ENCODE results near the gene ZBTB40.

ZBTB40 gene

DNA sequence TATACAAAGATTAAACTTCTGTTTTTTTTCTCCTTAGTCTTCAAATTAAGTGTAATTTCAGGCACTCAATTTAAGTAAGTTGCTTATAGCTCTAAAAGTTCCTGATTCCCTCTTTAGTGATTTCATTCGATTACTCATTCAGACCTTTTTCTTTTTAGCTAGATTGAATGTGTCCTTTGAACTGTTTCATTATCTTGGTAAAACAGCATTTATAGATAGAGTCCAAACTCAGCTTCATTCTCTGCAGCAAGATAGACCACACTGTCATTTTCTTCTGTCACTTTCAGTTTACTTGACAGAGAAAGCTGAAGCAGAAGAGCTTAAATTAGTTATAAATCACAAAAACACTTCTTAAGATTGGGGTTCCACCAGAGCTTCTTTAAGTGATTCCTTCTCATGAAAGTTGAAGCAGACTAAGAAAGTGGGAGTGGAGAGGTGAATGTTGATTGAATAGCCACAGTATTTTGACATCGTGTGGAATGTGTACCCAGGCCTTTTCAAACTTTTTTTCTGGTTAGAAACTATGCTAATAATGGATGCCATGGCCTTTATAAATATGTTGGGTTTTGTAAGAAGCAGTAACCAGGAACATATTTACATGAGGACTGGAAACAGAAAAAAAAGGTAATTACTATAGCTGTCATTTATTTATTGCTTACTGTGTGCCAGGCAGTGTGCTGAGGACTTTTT lies 52.2 kb downstream of the ZBTB40 start:
- peak; percentile 51 for DNase-seq (ENCODE audit: low spot score)

DNA sequence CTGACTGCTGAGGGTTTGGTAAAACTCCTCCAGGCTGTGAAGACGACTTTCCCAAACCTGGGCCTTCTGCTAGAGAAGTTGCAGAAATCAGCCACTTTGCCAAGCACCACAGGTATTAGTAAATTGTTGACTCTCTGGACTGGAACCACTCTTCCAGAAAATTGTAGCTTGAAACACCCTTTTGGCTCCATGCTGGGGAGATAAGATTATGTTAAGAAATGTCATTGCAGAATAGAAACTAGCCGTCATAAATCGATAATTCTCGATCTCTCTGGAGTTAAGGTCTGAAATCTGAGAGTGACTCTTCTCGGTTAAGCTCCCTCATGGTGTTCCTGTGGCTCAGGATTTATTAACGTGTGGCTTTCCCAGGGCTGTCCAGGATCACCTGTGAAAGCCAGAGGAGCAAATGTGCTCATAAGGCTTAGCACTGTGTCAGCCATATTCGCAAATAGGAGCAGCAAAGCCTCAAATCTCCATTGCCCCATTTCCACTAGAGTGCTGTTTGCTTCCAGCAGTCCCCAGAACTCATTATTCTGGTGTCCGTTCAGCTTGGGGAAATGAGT lies 54.6 kb downstream of the ZBTB40 start:
- DNase-seq (ENCODE audit: low spot score), result no peak

DNA sequence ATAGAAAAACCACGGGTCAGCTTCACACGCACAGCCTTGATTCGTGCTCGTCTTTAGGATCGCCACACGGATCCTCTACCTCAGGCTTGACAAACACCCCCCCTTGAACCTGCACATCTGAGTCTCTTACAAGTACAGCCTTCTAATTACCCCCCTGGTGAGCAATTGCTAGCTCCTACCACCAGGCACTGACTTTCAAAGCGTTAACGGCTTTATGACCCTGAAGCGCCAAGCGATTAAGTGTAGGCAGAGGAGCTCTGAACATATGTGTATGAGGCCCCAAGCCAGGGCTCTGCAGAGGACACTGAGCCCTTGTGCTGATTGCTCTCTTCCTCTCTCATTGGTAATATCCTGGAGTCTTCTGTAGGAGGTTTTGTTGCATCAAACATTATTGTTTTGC lies 55.9 kb downstream of the ZBTB40 start:
- DNase-seq (ENCODE audit: low spot score), result no peak

DNA sequence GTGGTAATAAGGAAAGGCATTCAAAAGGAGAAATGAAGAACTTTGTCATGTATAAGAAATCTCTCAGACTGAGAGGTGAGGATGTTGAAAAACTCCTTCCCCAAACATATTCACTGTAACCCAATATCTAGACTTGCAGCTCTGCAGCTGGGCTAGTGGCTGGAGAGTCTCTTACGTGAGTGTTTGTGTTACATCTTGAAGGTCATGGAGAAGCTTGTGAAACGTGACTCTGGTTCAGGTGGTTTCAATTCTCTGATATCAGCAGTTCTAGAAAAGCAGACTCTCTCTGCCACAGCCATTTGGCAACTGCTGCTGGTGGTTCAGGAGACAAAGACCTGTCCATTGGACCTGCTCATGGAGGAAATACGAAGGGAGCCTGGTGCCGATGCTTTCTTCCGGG lies 56.7 kb downstream of the ZBTB40 start:
- DNase-seq (ENCODE audit: low spot score), result no peak

DNA sequence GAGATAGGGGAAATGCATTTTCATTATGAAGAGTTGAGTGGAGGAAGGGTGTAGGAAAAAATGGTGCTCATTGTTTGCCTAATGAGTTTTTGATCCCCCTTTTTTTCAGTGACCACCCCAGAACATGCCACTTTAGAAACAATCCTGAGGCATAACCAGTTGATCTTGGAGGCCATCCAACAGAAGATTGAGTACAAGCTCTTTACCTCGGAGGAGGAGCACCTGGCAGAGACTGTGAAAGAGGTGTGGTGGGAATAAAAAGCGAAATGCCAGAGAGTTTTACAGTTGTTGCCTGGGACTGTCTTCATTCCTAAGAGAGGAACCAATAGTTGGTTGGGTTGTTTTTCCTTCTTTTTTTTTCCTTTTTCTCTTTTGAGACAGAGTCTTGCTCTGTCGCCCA lies 57.3 kb downstream of the ZBTB40 start:
- DNase-seq (ENCODE audit: low spot score), result no peak

DNA sequence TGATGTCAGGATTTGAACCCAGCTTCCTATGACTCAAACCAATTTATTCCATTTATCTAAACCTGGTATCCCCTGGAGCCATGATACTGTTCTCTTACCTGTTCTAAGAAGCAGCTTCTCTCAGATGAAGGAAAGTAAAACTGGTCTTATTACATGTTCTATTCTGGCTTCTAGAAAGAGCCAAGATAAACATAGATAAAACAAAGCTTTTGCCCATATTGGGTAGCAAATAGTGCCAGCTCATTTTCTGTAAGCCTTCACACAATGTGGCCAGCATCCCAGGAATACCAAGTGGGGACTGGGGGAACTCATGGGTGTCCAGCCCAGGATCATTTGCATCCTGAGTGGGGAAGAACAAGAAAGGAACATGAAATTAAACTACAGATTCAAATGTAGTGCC lies 58.2 kb downstream of the ZBTB40 start:
- DNase-seq (ENCODE audit: low spot score), result no peak

DNA sequence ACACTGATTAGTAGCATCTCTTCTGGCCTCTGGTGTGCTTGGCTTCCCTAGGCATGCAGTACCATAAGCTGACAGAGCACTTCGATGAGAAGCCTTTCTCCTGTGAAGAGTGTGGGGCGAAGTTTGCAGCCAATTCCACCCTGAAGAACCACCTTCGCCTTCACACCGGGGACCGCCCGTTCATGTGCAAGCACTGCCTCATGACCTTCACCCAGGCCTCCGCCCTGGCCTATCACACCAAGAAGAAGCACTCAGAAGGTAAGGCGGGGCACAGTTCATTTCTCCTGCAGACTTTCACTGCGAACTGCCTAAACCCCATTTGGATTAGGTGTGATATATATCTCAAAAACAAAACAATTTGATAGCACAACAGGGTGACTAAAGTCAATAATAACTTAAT lies 61.2 kb downstream of the ZBTB40 start:
- no peak for DNase-seq (ENCODE audit: low spot score)

DNA sequence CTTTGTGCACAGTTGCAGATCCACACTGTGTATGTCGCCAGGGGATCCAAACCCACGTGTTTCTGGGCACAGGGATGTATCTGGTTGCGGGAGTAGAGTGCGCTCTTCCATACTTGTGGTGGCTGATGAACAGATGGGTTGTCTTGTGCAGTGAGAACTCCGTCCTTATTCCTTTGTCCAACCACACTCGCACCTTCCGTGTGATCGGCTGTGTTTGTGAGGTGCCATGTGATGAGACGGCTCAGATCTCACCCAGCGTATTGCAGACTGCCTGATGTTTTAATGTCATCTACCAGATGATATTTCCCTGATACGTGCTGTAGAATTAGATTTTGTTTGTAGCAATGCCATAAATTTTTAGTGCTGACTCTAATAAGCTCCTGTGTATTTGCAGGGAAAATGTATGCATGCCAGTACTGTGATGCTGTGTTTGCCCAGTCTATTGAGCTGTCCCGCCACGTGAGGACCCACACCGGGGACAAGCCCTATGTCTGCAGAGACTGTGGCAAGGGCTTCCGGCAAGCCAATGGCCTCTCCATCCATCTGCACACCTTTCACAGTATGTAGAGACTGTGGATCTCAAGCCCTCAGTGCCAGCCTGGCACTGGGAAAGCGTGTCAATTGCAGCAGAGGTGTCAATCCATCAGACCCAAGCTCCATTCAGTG lies 65.4 kb downstream of the ZBTB40 start:
- DNase-seq (ENCODE audit: low spot score), result no peak

DNA sequence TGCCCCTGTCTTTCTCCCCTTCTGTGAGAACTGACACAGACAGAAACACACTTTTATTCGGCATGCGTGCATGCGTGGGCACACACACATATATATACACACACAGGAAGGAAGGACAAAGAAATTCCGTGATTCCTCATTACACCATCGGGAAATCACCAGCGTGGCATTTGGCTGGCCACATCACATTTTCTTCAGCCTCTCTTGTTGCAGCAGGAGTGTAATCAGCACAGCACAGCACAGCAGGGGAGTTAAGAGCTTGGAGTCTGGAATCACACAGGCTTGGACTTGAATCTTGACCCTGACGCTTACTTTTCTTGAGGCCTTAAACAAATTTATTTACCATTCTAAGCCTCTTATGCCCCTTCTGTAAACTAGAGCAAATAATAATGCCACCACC lies 66.3 kb downstream of the ZBTB40 start:
- DNase-seq (ENCODE audit: low spot score), result no peak

DNA sequence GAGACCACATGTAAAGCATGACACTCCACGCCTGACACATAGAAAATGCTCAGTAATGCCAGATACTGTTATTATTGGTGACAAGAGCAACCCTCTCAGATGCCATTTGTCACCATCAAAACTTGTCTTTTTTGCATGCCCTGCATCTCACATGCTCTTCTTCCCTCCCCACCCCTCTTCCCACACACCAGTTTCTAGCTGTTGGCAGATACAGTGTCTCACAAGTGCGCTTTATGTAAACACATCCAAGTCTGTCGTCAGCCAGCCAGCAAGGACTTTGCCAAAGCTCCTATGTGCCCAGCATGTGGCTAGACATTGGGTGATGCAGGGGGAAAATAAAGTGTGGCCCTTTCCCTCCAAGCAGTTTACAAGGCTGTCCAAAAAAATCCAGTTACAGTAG lies 66.7 kb downstream of the ZBTB40 start:
- DNase-seq (ENCODE audit: low spot score), result no peak

DNA sequence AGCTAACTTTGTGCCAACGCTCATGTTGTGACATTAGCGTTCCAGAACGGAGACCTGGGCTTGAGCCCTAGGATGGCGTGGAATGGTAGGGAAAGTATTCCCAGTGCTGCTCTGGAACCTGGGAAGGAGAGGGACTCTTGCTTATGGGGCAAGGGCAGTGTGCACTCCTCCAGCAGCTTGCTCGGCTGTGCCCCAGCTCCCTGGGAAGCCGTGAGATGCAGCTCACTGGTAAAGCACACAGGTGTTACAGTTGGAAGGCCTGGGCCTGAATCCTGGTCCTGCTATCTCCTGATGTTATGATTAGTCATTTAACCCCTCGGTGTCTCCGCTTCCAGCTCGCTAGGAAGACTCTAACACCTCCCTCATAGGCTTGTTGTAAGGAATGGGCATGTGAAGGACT lies 69.2 kb downstream of the ZBTB40 start:
- no peak for DNase-seq (ENCODE audit: low spot score)

DNA sequence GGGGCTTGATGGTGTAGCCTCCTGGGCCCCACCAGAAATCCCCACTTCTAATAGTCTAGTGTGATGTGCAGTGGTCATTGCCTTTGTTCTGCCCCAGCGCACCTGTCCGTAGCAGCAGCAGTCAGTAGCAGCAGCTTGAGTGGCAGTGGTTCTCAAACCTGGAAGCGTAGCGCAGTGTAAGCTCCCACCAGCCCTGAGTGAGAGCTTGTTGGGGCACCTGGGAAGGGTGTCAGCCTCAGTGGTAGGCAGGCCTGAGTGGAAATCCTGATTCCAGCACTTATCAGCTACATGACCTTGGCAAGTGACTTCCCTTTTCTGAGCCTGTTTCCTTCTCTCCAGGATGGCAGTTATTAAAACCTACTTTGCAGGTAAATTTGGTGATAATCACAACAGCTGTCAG lies 70.0 kb downstream of the ZBTB40 start:
- DNase-seq (ENCODE audit: low spot score), result no peak

DNA sequence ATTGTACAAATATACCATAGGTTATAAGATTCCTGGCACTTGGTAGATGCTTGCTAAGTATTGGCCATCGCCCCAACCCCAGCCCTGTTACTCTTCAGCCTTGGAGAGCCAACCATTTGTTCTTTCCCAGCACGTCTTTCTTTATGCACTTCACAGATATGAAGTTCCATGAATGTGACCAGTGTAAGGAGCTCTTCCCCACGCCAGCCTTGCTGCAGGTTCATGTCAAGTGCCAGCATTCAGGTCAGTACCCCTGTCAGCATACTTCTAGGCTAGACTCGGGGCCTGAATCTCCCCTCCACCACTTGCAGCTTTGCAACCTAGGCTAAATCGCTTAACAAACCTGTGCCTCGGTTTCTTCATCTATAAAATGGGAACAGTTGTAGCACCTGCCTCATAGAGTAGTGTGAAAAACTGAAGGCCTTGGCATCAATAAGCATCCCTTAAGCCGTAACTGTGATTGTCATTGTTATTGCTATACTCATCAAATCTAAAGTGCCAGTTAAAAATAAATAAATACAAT lies 70.6 kb downstream of the ZBTB40 start:
- DNase-seq (ENCODE audit: low spot score), result no peak

DNA sequence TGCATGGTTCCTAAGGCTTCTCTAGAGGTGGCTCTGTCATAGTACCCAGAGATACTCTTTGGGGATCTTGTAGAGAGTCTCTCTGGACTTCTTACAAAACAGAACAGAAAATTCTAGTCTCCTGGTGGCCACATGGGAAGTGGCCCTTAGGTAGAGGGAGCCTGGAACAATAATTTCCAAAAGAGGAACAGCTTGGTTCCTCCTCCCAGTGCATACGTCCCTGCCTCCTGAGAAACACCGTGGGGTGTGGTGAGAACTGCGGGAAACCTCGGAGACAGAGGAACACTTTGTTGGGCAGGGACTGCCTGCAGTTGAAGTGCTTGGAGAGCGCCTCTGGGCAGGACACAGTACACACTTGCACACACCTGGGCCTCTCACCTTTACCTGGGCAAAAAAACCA lies 72.8 kb downstream of the ZBTB40 start:
- no peak for DNase-seq (ENCODE audit: low spot score)

DNA sequence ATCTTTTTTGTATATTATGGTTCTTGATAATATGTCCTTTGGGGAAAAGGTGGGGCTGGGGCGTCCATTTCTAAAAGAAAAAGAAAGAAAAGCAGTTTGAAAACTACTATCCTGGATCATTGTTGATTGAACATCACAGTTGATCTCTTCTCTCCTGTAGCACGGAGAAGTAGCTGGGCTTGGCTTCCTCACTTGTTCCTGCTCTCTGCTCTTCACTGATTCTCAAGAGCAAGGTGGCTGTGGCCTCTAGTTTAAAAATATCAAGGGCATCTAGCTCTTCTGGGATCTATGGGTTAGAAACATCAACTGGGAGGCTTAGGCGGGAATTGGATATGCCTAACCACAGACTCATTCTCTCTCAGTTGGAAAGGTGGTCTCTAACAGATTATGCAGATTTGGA lies 73.6 kb downstream of the ZBTB40 start:
- no peak for DNase-seq (ENCODE audit: low spot score)

DNA sequence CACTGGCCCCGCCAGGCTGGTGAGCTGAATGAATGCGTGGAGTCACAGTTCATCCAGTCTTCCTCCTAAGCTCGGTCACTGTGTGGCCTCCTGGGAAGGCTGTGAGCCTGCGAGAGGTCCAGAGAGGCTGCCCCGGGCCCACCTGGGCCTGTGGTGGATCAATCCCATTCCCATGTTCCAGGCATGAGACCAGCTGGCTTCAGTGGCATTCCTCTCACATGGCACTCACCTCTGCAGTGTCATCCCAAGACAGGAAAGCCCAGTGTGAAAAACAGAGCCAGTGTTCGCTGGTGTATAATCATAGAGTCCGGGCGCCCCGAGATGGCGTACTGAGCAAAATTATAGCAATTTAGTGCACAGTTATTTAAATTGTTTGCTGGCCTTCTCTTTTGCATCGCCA lies 74.0 kb downstream of the ZBTB40 start:
- DNase-seq (ENCODE audit: low spot score), result no peak

DNA sequence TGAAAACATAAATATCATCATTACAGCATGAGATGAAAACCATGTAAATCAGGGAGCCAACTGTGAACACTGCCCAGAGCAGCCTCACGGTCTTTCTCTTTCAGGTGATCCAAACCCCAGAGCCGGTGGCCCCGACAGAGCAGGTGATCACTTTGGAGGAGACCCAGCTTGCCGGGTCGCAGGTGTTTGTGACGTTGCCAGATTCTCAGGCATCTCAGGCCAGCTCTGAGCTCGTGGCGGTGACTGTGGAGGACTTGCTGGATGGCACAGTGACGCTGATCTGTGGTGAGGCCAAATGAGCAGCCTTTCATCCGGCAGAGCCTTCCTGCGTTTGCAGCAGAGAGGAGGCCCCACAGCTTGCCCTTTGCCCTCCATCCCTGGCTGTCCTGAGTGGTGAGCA lies 74.4 kb downstream of the ZBTB40 start:
- DNase-seq (ENCODE audit: low spot score), result no peak

DNA sequence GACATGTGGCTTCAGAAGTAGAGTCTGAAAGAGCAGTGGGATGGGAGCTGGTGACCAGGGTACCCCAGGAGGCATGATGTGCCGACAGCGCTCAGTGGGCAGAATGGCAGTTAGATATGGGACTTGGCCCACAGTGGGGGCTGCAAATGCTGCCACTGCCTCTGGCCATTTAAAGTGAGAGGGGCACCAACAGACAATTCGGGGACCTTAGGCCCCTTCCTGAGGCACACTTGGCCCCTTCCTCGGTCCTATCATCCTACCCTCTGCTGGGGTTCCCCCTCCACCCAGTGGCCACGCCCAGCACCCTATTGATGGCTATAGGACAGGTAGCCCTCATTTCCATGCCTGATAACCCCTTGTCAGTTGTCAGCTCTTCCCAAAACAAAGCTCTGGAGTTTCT lies 75.0 kb downstream of the ZBTB40 start:
- DNase-seq (ENCODE audit: low spot score), result no peak

DNA sequence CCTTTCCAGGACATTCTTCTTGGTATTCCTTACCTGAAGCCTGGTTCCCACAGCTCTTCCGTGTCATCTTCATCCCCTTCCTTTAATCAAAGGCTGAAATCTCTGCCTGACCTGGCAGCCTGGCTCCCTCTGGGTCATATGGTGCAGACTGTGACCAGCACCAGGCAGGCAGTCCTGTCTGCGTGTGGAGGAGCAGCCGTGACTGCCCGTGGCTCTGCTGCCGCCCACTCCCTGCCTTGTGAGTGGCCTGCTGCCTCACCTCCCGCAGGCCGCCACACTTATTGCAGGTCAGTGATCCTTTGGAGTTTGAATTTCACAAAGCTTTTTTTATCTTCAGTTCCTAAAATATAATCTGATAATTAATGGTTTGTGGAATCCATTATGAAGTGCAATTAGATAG lies 75.5 kb downstream of the ZBTB40 start:
- no peak for DNase-seq (ENCODE audit: low spot score)

DNA sequence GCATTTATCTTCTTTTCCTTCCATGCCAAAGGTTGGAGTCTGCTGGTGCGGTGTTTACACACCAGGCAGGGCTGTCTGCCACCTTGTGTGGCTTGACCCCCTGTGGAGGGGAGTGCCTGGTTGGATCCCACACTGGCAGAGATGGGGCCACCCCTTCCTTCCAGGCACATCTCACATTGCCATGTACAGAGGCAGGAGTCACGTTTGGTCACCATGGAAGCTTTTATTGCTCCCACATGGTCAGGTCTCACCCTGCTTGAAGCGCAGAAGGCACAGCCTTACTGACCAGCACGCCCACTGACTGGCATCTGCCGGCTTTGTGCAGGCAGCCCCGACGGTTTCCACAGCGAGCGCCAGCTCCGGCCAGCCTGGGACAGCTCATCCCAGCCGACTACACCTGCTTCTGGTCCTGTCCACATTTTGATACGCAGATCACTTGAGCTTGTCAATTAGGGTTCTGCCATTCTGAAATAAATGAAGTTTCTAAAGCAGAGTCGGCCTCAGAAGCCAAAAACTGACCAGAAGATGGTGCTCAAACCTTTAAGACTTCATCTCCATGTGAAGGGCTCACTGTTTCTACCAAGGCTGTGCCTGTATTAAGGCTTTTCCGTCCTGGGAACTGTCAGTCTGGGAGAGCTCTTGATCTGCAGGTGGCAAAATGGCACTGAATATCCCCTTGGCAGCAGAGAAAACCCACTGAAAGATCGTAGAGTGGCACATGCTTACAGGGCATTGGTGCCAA lies 76.1 kb downstream of the ZBTB40 start:
- no peak for DNase-seq (ENCODE audit: low spot score)

DNA sequence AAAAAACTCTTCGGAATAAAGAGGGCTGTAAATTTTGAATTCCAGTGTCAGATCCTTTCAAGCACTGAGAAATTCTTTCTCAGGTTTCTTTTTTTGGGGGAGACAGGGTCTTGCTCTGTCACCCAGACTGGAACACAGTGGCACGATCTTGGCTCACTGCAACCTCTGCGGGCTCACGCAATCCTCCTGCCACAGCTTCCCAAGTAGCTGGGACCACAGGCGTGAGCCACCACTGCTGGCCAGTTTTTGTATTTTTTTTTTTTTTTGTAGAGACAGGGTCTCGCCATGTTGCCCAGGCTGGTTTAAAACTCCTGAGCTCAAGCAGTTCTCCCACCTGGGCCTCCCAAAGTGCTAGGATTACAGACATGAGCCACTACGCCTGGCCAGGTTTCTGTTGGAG lies 76.8 kb downstream of the ZBTB40 start:
- DNase-seq (ENCODE audit: low spot score), result no peak

DNA sequence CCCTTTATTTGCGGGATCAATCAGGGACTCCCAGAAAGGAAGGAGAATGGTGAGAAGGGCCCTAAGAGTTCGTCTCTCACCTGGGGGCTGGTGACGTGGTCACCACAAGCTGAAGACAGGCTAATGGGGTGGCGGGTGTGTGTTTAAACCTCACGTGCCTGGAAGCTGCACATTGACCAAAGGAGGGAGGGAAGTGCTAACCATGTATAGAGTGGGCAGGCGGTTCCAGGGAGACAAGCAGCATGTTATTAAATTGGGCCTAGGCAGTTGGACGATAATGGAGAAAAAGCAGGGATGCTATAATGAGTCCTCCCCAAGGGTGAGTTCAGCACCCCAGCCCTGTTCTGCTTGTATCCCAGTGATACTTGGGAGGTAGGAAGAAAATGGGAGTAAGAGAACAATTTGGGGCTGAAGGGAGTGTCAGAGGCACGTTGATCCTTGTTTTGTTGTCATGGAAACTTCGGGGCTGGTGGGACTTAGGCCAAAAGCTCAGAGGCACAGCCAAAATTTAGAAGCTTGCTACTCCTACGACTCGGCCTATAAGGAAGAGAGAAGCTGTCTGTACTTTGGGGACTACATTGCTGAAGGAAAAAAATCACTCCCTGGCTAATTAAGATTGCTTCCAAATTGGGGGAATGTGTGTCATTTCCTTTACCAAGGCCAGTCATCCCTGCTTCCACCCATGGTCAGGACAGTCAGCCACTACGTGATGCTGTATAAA lies 78.4 kb downstream of the ZBTB40 start:
- DNase-seq (ENCODE audit: low spot score), result peak; percentile 78

All from AG20443 (cell line).